KOPT-K1 (cell line): ENCODE results near the gene NTHL1.

Experiments used
- H3K27ac ChIP-seq: fragments of 200-600 bp; sonication (generic); 2 replicates; pipeline ENCODE4 v1.5.1; 2016; ENCODE audit warnings: antibody characterized with exemption, mild to moderate bottlenecking, low read depth, low read length; ENCODE audit not compliant: poor library complexity, severe bottlenecking
- H3K36me3 ChIP-seq: fragments of 200-600 bp; sonication (generic); 2 replicates; pipeline ENCODE4 v1.5.1; 2017; ENCODE audit warnings: antibody characterized with exemption, mild to moderate bottlenecking, low read length, moderate library complexity; ENCODE audit not compliant: insufficient read depth
- H3K9me3 ChIP-seq: fragments of 200-600 bp; sonication (generic); 2 replicates; pipeline ENCODE4 v1.5.1; 2017; ENCODE audit warnings: antibody characterized with exemption, low read length, mild to moderate bottlenecking; ENCODE audit not compliant: insufficient read depth, poor library complexity, severe bottlenecking

NTHL1 gene

DNA sequence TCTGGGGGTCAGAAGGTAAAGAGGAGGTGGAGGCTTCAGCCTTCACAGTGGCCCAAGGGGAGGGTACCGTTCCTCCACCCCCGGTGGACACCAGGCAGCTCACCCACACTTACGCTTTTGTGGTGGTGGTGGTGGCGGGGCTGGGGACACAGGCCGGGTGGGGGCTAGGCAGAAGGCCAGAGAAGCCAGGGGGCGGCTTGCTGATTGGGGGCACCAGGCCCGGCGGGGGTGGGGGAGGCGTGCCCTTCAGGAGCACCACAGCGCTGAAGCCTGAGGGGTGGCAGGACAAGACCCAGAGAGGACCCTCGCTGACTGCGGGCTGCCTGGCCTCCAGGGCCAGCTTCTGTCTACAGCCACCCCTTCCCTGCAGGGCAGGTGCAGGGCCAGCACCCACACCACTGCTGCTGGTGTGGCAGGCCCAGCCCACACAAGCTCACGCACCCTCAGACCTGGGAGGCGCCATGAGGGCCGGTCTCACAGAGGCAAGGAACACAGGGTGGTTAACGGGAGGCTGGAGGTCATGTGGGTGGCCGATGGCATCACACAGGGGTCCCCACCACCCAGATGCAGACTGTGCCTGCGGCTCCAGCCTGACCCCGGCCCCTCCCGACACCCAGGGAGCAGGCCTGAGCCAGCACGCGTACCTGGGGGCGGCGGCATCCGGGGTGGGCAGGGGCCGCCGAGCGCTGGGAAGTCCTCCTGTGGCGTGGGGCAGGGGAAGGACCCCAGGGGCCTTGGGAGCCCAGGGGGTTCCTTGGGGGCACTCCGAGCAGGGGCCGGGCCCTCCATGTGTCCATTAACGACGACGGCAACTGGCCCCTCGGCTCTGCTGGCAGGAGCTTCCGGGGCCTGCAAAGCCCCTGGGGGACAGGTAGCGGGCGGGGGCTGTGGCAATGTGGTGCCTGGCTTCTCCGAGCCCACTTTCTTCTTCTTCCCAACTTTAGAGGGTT is 48.5 kb downstream of the NTHL1 start:
- H3K27ac ChIP-seq, result no peak overlapping the region
- H3K36me3 ChIP-seq, result peaks cover 80% of the 10 kb centered on the region
- H3K9me3 ChIP-seq, result no peaks in the 10 kb centered on the region

DNA sequence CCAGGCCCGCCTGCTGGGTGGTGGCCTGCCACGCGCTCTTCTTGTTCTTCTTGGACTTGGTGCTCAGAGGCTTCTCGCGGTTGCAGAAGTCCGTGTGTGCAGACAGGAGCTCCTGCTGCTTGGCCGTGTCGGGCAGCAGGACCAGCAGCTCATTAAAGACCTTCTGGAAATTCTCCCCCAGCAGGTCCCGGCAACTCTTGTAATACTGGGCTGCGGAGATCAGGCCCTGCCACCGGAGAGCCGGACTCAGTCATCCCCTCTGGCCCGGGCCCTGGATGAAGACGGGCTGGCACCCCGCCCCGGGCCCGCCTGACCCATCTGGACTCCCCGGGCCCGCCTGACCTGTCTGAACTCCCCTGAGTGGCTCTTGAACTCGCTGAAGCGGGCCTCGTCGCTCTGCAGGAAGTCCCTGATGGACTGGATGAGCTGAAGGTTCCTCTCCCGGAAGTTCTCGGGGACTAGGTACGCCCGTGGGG is 49.2 kb downstream of the NTHL1 start:
- H3K36me3 ChIP-seq, result peaks cover 75% of the 10 kb centered on the region
- H3K27ac ChIP-seq, result no peak overlapping the region
- no peaks in the 10 kb centered on the region for H3K9me3 ChIP-seq

DNA sequence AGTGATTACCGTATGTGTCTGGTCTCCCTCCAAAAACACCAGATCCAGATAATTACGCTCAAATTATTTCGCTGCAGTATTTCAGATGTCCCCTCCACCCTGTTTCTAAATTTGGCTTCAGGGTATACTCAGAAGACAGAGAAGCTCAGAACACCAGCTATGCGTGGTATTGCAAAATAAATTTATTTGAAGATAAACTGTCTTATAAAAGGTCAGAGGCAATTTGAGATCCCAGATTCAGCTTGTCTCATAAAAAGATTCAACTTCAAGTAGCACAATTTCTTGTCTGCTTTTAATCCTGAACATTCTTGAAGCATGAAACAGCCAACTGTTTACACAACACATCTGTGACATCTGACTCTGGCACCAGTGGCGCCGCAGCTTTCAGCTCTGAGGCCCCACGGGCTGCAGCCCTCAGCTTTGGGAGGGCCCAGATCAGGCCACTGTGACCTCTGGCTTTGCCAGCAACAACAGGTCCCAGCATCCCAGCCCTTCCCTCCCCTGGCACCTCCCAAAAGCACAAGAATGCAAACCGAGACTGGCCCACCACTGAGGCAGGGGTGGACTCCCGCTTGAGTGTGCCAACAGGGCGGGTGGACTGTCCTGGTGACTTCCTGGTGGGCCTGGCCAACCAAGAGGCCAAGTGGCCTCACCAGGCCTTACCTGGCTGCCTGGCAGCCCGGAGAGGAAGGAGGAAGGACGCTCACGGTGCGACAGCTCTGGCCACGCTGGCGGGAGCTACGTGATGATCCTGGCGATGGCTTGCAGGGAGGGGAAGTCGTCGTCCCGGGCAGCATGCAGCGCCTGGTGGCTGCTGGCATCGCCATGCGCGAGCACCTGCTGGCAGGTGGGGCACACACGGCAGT is 49.9 kb downstream of the NTHL1 start:
- no peaks in the 10 kb centered on the region for H3K9me3 ChIP-seq
- H3K36me3 ChIP-seq, result peaks cover 68% of the 10 kb centered on the region
- no peak overlapping the region for H3K27ac ChIP-seq

DNA sequence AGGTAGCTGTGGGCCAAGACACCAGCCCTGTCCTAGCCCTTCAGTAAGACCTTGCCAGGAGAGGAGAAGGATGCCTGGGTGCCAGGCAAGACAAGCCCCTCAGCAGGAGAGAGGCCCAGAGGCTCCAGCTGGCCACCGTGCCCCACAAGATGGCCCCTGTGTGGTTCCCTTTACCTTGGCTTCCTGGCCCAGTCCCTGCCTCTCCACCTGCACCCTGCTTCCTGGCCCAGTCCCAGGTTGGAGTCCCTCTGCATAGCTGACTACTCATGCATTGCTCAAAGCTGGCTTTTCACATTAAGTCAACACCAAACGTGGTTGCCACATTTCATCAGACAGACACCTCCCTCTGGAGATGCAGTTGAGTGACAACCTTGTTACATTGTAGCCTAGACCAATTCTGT is 53.9 kb downstream of the NTHL1 start:
- Histone ChIP-seq H3K9me3 (no peaks in the 10 kb centered on the region), H3K36me3 (peaks cover 28% of the 10 kb centered on the region), H3K27ac (no peak overlapping the region)

- Histone ChIP-seq H3K9me3 (no peaks in the 10 kb centered on the region), H3K27ac (no peak overlapping the region), H3K36me3 (peaks cover 19% of the 10 kb centered on the region; the same call in 1 of the 2 replicates)
Measured at GRCh38 chr16:1992704-1993317, 54.8 kb downstream of the NTHL1 start.

GRCh38 chr16:1991948-1992703 is 55.5 kb downstream of the NTHL1 start:
- peaks cover 12% of the 10 kb centered on the region; the same call in 1 of the 2 replicates for H3K36me3 ChIP-seq
- H3K27ac ChIP-seq, result no peak overlapping the region
- H3K9me3 ChIP-seq, result no peaks in the 10 kb centered on the region

DNA sequence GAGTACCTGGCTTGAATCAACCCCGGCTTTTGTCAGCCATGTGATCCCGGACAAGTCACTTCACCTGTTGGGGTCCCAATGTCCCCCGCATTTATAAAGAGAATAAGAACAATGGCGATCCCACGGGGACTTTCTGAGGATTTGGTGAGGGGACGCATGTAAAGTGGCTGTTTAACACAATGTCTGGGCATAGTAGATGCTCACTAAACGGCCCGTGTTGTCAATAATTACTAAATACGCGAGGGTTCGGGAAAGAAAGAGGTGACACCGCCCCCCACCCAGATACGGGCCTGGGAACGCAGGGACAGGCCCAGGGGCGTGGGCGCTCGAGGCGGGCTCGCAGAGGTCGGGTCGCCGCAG is 56.1 kb downstream of the NTHL1 start:
- Histone ChIP-seq H3K9me3 (no peaks in the 10 kb centered on the region), H3K36me3 (peaks cover 11% of the 10 kb centered on the region; the same call in 1 of the 2 replicates), H3K27ac (no peak overlapping the region)

DNA sequence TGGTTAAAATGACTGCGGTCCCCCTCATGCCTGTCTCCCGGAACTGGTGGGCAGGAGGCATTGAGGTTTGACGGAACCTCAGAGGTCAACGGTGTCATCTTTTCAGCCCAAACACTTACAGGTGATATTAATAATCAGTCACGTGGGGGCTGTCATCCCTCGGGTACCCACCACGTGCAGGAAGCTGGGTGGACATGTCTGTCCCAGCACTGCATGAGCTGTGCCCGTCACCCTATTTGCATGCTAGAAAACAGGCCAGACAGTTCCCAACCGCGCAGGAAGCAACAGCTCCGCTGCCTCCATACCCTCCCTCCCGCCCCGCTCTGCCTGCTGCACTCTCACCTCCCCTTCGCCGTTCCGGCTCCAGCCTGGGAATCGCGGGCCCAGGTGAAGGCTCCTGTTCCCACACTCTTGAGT is 56.5 kb downstream of the NTHL1 start:
- H3K36me3 ChIP-seq, result peaks cover 16% of the 10 kb centered on the region; the same call in 1 of the 2 replicates
- no peaks in the 10 kb centered on the region for H3K9me3 ChIP-seq
- no peak overlapping the region for H3K27ac ChIP-seq

GRCh38 chr16:1990351-1991134 is 57.1 kb downstream of the NTHL1 start:
- Histone ChIP-seq H3K9me3 (no peaks in the 10 kb centered on the region), H3K36me3 (peaks cover 18% of the 10 kb centered on the region; the same call in 1 of the 2 replicates), H3K27ac (no peak overlapping the region)

GRCh38 chr16:1990101-1990350 is 57.6 kb downstream of the NTHL1 start:
- Histone ChIP-seq H3K9me3 (no peaks in the 10 kb centered on the region), H3K36me3 (peaks cover 15% of the 10 kb centered on the region; the same call in 1 of the 2 replicates), H3K27ac (no peak overlapping the region)
